Heart left ventricle (tissue), 16 donors: ENCODE measurements around the gene DNAI2. TPM values are rescaled to one million over a fixed set of nuclear protein-coding genes. Genes with fewer than 3 reads are reported as not detected.

Experiments
- ATAC-seq, 4 donors: fragments of 200-7000 bp; cut with Tn5 transposase; one replicate each; pipeline ENCODE4 v1.9.1; 2020 to 2022; ENCODE audit warnings: moderate library complexity in 4 of 4, mild to moderate bottlenecking in 3 of 4, moderate number of reproducible peaks in 1 of 4
- DNase-seq, 5 donors: peaks; one replicate each; pipeline ENCODE4 v3.0.0-alpha.2; 2020
- H3K27ac ChIP-seq, 12 donors: fragments of 200-600 bp; sonication (generic) in 4 of 12; one replicate each; pipeline versions ENCODE4 v1.5.0 to v1.8.0; 2016 to 2022; ENCODE audit warnings: mild to moderate bottlenecking in 2 of 12
- H3K27me3 ChIP-seq, 9 donors: fragments of 200-600 bp; sonication (generic) in 2 of 9; one replicate each; pipeline versions ENCODE4 v1.5.1 to v1.8.0; 2016 to 2022; ENCODE audit warnings: mild to moderate bottlenecking in 3 of 9
- H3K36me3 ChIP-seq, 9 donors: fragments of 200-600 bp; sonication (generic) in 2 of 9; one replicate each; pipeline versions ENCODE4 v1.5.0 to v1.8.0; 2018 to 2022; ENCODE audit warnings: mild to moderate bottlenecking in 2 of 9
- H3K4me1 ChIP-seq, 12 donors: fragments of 200-600 bp; sonication (generic) in 4 of 12; one replicate each; pipeline versions ENCODE4 v1.5.0 to v1.8.0; 2016 to 2022; ENCODE audit warnings: mild to moderate bottlenecking in 3 of 12
- H3K4me3 ChIP-seq, 12 donors: fragments of 200-600 bp; sonication (generic) in 4 of 12; one replicate each; pipeline versions ENCODE4 v1.5.0 to v1.8.0; 2017 to 2022; ENCODE audit warnings: mild to moderate bottlenecking in 9 of 12, moderate library complexity in 4 of 12
- H3K9me3 ChIP-seq, 12 donors: fragments of 200-600 bp; sonication (generic) in 4 of 12; one replicate each; pipeline versions ENCODE4 v1.5.0 to v1.8.0; 2016 to 2022; ENCODE audit warnings: mild to moderate bottlenecking in 1 of 12
- POLR2A ChIP-seq, 2 donors: fragments of 450-650 bp; IDR thresholded peaks; one replicate each; pipeline ENCODE4 v1.6.1; 2017; ENCODE audit warnings: antibody characterized with exemption in 2 of 2, mild to moderate bottlenecking in 2 of 2, moderate library complexity in 2 of 2
- WGBS, 4 donors: extraction: QIAGEN DNeasy Blood & Tissue Kit in 2 of 4; methylation state at CpG; one replicate each; pipeline versions ENCODE4 v1.1.5 to v1.1.7; 2013 to 2018; 5-methylcytosine and 5-hydroxymethylcytosine counted together
- intact Hi-C, 10 donors: fragments of 100-400 bp; cut with DNase I; formaldehyde crosslinking; loops; one replicate each; pipeline versions ENCODE4 v1.11.1 to v1.14.2; 2022
- polyA plus RNA-seq, 2 donors: library from polyadenylated mRNA; stranded (reverse); fragments of 200-250 nt; gene quantifications; one replicate each; pipeline ENCODE4 v1.2.3, GENCODE V29; 2013
- total RNA-seq, 9 donors: library from RNA; depleted of rRNA in 2 of 9; stranded (reverse); fragments of >200 nt in 2 of 9; fragmentation: NEBNext Ultra II Directional in 3 of 9; extraction: Animal tissue kit (Norgen Biotek cat#: 25700) in 3 of 9; gene quantifications; one replicate each; pipeline versions ENCODE4 v1.1.0 to v1.2.4, GENCODE V29; 2016 to 2023
- TF ChIP-seq, protein P1 (sequence below), 12 donors: fragments of 200-600 bp; sonication (generic) in 4 of 12; IDR thresholded peaks; one replicate each; pipeline versions ENCODE4 v1.5.0 to v1.8.0; 2018 to 2022; ENCODE audit warnings: antibody characterized with exemption in 12 of 12, mild to moderate bottlenecking in 5 of 12
- donor health status: ischemic (EF 13 %, LVEDD 7.1; RV severe dilation, severe dysfunction).
- donor health status: healthy with polysubstance abuse.
- donor health status: DM: no; HTN: yes; CAD: no.
- donor health status: DM: no; HTN: no; CAD: no.
- donor health status: ischemic (EF 25% LVEDD 6.9; RV normal size, moderate dysfunction).
- donor health status: ischemic (EF 25% LVEDD 5.7; RV mildly dilated, moderate dysfunction).
- donor health status: healthy.
- donor health status: DM: yes; HTN: yes; CAD: no.
- donor health status: ischemic (EF 35%, LVEDD 5.7; RV mildly dilated, moderate dysfunction).
- donor health status: nonischemic (EF 11% LVEDD 7.7; RV severe dilation, severe dysfunction).
- donor health status: DM: yes; HTN: yes; CAD: no.
- donor health status: PGD.
- donor health status: ischemic (EF 29% LVEDD 5.4; RV normal size, mild dysfunction).
- donor health status: nonischemic (EF 23%, LVEDD 6.1; RV moderate dilation, normal function).

DNAI2 gene
- total and polyA plus RNA-seq, 11 donors = not detected

DNA sequence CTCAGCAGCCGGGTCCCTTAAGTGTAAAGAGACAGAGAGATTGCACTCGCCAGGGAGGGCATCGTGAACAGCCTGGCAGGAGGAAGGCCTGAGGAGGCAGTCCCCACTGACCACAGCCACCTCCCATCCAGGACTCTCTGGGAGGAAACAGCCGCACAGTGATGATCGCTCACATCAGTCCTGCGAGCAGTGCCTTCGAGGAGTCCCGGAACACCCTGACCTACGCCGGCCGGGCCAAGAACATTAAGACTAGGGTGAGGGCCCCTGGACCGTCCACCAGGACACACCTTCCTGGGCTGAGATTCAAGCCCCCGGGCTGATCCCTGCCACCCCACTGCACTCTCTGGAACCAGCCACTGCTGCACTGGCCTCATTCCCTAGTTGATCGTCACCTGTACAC, 73.6 kb downstream of the DNAI2 start:
- ATAC-seq (no peak), DNase-seq (peak in 1 of 5 donors; percentile 56)
- no peak overlapping the region for H3K27ac ChIP-seq
- no peaks in the 10 kb centered on the region for H3K9me3 ChIP-seq
- H3K4me3 ChIP-seq = no peak overlapping the region
- intact Hi-C loops = no loop called here
- no peaks in the 10 kb centered on the region for H3K36me3 ChIP-seq
- TF ChIP-seq, protein P1, sequence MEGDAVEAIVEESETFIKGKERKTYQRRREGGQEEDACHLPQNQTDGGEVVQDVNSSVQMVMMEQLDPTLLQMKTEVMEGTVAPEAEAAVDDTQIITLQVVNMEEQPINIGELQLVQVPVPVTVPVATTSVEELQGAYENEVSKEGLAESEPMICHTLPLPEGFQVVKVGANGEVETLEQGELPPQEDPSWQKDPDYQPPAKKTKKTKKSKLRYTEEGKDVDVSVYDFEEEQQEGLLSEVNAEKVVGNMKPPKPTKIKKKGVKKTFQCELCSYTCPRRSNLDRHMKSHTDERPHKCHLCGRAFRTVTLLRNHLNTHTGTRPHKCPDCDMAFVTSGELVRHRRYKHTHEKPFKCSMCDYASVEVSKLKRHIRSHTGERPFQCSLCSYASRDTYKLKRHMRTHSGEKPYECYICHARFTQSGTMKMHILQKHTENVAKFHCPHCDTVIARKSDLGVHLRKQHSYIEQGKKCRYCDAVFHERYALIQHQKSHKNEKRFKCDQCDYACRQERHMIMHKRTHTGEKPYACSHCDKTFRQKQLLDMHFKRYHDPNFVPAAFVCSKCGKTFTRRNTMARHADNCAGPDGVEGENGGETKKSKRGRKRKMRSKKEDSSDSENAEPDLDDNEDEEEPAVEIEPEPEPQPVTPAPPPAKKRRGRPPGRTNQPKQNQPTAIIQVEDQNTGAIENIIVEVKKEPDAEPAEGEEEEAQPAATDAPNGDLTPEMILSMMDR (IDR thresholded peaks at IDR 0.05) = no peak
- no peak for TF ChIP-seq POLR2A (IDR thresholded peaks at IDR 0.05)
- peaks cover 0 to 39% (median 13%) of the 10 kb centered on the region in 9 donors for H3K27me3 ChIP-seq
- 76 to 82% (median 79%) methylated on average over 14 of the region's 14 CpGs for WGBS, 4 donors
- H3K4me1 ChIP-seq = peaks cover 0 to 8% (median 0%) of the 10 kb centered on the region in 12 donors

DNA sequence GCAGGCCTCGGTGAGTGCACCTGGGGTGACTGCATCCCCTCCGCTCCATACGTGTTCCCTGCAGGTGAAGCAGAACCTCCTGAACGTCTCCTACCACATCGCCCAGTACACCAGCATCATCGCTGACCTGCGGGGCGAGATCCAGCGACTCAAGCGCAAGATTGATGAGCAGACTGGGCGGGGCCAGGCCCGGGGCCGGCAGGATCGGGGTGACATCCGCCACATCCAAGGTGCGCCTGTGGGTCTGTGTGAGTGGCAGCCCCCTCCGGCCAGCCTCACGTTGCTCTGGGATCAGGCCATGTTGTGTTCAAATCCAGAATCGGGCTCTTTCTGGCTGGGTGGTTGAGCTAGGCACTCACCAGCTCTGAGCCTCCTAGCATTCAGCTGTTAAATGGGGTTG, 75.1 kb downstream of the DNAI2 start:
- Histone ChIP-seq H3K36me3 (no peaks in the 10 kb centered on the region), H3K27me3 (peaks cover 5 to 43% (median 27%) of the 10 kb centered on the region in 9 donors), H3K27ac (no peak overlapping the region), H3K4me1 (peaks cover 0 to 8% (median 0%) of the 10 kb centered on the region in 12 donors), H3K4me3 (no peak overlapping the region), H3K9me3 (no peaks in the 10 kb centered on the region)
- no peak for DNase-seq
- intact Hi-C loops = no loop called here
- no peak for ATAC-seq
- TF ChIP-seq POLR2A (IDR thresholded peaks at IDR 0.05) = no peak
- TF ChIP-seq, protein P1 (IDR thresholded peaks at IDR 0.05) = no peak
- WGBS, 4 donors = 71 to 81% (median 77%) methylated on average over 19 of the region's 19 CpGs

DNA sequence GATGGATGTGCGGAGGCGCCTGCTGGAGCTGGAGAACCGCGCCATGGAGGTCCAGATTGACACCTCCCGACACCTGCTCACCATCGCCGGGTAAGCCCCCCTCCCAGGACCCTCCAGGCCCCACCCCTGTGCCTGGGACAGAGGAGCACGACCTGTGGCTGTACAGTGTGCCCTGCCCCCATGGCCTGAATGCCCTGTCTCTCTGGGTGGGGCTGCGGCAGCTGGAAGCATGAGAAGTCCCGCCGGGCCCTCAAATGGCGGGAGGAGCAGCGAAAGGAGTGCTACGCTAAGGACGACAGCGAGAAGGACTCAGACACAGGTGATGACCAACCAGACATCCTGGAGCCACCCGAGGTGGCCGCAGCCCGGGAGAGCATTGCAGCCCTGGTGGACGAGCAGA, 76.5 kb downstream of the DNAI2 start:
- Histone ChIP-seq H3K4me3 (no peak overlapping the region), H3K36me3 (no peaks in the 10 kb centered on the region), H3K27me3 (peaks cover 5 to 57% (median 41%) of the 10 kb centered on the region in 9 donors), H3K4me1 (peaks cover 0 to 8% (median 0%) of the 10 kb centered on the region in 12 donors), H3K27ac (no peak overlapping the region), H3K9me3 (no peaks in the 10 kb centered on the region)
- TF ChIP-seq, protein P1 (IDR thresholded peaks at IDR 0.05) = no peak
- no peak for TF ChIP-seq POLR2A (IDR thresholded peaks at IDR 0.05)
- intact Hi-C loops = loop anchor here in 5 of 10 donors (5.0 kb wide), 3 partner anchors 38 to 48 kb away; no protein-coding TSS in a partner anchor
- DNase-seq (no peak), ATAC-seq (no peak)
- whole genome bisulfite sequencing, 4 donors = 75 to 81% (median 79%) methylated on average over 15 to 20 of the region's 20 CpGs

DNA sequence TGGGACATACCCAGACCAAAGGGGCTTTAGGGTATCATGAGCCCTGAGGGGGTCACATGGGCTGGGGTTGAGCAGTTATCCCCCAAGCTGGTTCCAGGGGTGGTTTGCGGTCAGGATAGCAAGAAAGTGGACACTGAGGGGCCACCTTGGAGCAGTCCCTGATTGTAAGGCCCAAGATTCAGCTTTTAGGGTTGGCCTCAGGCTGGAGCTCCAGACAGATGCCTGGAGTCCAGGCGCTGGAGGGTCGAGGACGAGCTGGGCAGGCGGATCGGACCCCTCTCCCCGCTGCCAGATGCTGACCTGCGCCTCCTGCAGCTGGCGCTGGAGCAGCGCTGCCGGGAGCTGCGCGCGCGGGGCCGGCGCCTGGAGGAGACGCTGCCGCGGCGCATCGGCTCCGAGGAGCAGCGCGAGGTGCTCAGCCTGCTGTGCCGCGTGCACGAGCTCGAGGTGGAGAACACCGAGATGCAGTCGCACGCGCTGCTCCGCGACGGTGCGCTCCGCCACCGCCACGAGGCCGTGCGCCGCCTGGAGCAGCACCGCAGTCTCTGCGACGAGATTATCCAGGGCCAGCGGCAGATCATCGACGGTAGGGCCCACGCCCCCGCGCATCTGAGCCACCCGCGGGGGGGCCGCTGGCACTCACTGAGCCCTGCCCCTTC, 77.6 kb downstream of the DNAI2 start:
- Histone ChIP-seq H3K4me1 (peaks cover 0 to 11% (median 0%) of the 10 kb centered on the region in 12 donors), H3K4me3 (no peak overlapping the region), H3K27ac (no peak overlapping the region), H3K36me3 (no peaks in the 10 kb centered on the region), H3K9me3 (no peaks in the 10 kb centered on the region), H3K27me3 (peaks cover 9 to 69% (median 51%) of the 10 kb centered on the region in 9 donors)
- ATAC-seq (no peak), DNase-seq (no peak)
- 4 to 7% (median 5%) methylated on average over 31 to 55 of the region's 55 CpGs for WGBS, 4 donors
- TF ChIP-seq POLR2A (IDR thresholded peaks at IDR 0.05) = no peak
- TF ChIP-seq, protein P1 (IDR thresholded peaks at IDR 0.05) = no peak
- intact Hi-C loops = loop anchor here in 5 of 10 donors (5.0 kb wide), 3 partner anchors 39 to 49 kb away; no protein-coding TSS in a partner anchor
